HEK293 (cell line): ENCODE data around the gene COTL1.

ENCODE experiments used
- ATF2 ChIP-seq: fragments of 450-650 bp; formaldehyde crosslinking; IDR thresholded peaks from 2 replicates; pipeline ENCODE4 v1.5.1; 2016; ENCODE audit warnings: missing biosample characterization, missing genetic modification characterization, low read depth
- CTCF ChIP-seq: fragments of 450-650 bp; formaldehyde crosslinking; IDR thresholded peaks from 2 replicates; pipeline ENCODE4 v1.5.1; 2016; ENCODE audit warnings: missing biosample characterization, missing genetic modification characterization
- PBX3 ChIP-seq: sonication (generic); formaldehyde crosslinking; IDR thresholded peaks from 2 replicates; pipeline ENCODE4 v1.8.1; 2022; ENCODE audit warnings: mild to moderate bottlenecking, moderate library complexity, missing genetic modification reagents
- REST ChIP-seq: fragments of 450-650 bp; formaldehyde crosslinking; IDR thresholded peaks from 2 replicates; pipeline ENCODE4 v1.5.1; 2016; ENCODE audit warnings: missing biosample characterization, missing genetic modification characterization
- SALL2 ChIP-seq: fragments of 450-650 bp; formaldehyde crosslinking; IDR thresholded peaks from 2 replicates; pipeline ENCODE4 v1.5.0; 2017; ENCODE audit warnings: missing biosample characterization, mild to moderate bottlenecking, missing genetic modification characterization, borderline replicate concordance
- ZFP41 ChIP-seq: fragments of 450-650 bp; formaldehyde crosslinking; IDR thresholded peaks from 2 replicates; pipeline ENCODE4 v1.5.1; 2016; ENCODE audit warnings: missing biosample characterization, missing genetic modification characterization, borderline replicate concordance
- ZNF138 ChIP-seq: fragments of 450-650 bp; formaldehyde crosslinking; IDR thresholded peaks from 2 replicates; pipeline ENCODE4 v1.5.1; 2016; ENCODE audit warnings: missing biosample characterization, missing genetic modification characterization, borderline replicate concordance
- ZNF26 ChIP-seq: fragments of 450-650 bp; formaldehyde crosslinking; IDR thresholded peaks from 2 replicates; pipeline ENCODE4 v1.5.1; 2016; ENCODE audit warnings: missing biosample characterization, missing genetic modification characterization
- ZNF280D ChIP-seq: fragments of 450-650 bp; formaldehyde crosslinking; IDR thresholded peaks from 2 replicates; pipeline ENCODE4 v1.5.1; 2016; ENCODE audit warnings: missing biosample characterization, missing genetic modification characterization
- ZNF792 ChIP-seq: fragments of 450-650 bp; formaldehyde crosslinking; IDR thresholded peaks from 2 replicates; pipeline ENCODE4 v1.5.1; 2016; ENCODE audit warnings: missing biosample characterization, missing genetic modification characterization

- TF ChIP-seq REST (tag by site-specific recombination) (no peak), CTCF (tag by site-specific recombination) (no peak), PBX3 (CRISPR knock-in tag) (no peak), ATF2 (tag by site-specific recombination) (no peak), ZNF138 (tag by site-specific recombination) (no peak), ZNF792 (no peak), SALL2 (tag by site-specific recombination) (no peak), ZFP41 (tag by site-specific recombination) (no peak), ZNF26 (tag by site-specific recombination) (no peak), ZNF280D (tag by site-specific recombination) (no peak)
Observed at GRCh38 chr16:84660973-84661372, 43.1 kb upstream of the COTL1 start.
